NCI-H2196 treated with DMSO at 0.1 percent for 48 hours (cell line): ENCODE data around the gene HECTD3.
A peak's percentile ranks its signal among the peaks of the same experiment; 100 is the strongest.

Experiments used
- DNase-seq: peaks from one replicate; lab custom pipeline; 2025; ENCODE audit not compliant: unreplicated experiment; lab: John Stamatoyannopoulos, UW

The HECTD3 gene

DNA sequence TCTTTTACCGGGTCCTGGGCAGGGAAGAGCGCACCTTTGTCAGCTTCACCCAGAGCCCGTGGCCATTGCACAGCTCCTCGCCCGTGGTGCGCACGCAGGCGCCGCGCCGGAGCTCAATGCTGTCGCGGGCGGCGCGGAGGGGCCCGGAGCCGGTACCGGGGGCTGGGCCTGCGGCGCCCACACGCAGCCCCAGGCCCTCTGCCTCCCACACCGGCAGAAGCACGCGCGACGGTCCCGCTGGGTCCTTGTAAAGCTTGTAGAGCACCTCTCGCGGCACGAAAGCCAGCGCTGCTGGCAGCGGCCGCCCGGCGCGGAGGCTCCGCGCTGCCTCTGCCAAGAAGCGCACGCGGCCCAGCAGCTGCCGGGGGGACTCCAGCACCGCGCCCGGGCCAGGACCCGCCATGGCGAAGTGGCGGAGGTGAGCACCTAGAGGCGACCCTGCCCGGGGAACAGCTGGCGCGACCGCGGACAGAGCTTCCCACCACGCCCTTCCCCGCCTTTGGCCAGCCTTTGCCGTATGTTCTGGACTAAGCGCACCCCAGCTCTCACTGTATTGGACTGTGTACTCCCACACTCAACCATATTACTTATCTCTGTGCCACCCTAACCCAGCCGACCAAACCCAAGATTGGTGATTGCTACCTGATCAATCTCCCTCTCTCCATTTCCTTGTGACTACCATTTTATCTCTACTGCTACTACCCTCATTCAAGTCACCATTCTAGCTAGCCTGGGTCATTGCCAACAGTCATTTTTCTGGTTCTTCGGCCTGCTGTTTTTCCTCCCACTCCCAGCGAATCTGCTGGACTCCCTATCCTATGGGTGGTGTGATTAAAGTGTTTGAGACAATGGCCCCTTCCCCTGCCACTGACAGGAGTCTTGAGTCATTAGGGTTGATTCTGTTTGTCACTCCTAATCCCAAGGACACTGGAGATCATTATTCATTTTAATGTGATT lies at the start of gene HECTD3:
Gene HECTD3 (minus strand): TSS at position 470 of the 957 bp plus-strand sequence. CDS start 67 bp downstream, at position 403.
- peak; percentile 76 for DNase-seq

DNA sequence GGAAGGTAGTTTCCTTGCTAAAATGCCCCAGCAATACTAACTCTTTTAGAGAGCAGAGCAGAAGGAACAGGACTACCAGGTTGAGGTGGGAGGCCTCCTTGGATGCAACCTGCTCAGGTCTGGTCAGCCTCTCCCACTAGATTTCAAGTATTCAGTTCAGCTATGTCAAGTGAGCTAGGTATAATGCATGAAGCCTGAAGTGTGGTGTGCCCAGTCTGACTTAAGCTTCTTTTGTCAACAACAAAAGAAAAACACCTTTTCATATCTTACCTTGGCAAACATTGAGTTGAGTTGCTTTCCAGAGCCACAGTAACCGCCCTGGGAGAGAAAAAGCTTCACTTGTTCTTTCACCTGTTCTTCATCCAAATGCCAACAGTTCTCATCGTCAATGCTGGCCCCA lies 48.7 kb upstream of the HECTD3 start:
- DNase-seq = no peak

DNA sequence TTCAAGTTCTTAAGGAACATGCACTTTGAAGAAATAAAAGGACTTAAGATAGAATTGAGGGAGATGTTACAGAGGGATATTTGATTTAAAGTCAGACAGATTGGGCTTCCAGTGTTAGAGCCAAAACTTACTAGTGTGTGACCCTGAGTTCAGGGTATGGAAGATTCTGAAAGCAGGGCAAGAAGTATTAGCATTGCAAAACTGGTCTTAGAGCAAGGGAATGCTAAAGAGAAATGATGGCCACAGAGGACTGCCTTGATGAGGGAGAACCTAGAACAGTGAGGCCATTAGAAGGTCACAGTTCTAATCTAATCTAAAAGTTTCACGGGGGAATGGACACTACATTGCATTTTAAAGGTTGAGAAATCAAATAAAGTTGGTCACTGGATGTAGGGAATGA lies 46.4 kb upstream of the HECTD3 start:
- no peak for DNase-seq

GRCh38 chr1:45051005-45051772 lies 40.1 kb upstream of the HECTD3 start:
- DNase-seq = no peak

DNA sequence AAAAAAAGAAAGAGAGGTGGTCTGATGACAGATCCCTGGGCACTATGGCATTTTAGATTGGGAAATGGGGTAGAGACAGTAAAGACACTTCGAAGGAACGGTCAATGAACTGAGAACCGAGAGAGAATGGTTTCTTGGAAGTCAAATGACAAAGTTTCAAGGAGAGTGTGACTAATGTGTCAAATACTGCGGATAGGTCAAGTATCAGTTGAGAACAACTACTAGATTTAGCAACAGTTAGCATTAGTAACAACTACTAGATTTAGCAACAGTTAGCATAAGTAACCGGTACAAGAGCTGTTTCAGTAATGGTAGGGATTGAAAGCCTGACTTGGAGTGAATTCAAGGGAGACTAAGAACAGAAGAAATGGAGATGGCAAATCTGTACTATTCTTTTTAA lies 35.9 kb upstream of the HECTD3 start:
- no peak for DNase-seq

- no peak for DNase-seq
Observed at GRCh38 chr1:45044916-45045315, 33.8 kb upstream of the HECTD3 start.

- DNase-seq = no peak
Observed at GRCh38 chr1:45043094-45043493, 32.0 kb upstream of the HECTD3 start.

GRCh38 chr1:45040297-45040696 lies 29.2 kb upstream of the HECTD3 start:
- DNase-seq = no peak

- no peak for DNase-seq
Observed at GRCh38 chr1:45038661-45039364, 27.7 kb upstream of the HECTD3 start.

DNA sequence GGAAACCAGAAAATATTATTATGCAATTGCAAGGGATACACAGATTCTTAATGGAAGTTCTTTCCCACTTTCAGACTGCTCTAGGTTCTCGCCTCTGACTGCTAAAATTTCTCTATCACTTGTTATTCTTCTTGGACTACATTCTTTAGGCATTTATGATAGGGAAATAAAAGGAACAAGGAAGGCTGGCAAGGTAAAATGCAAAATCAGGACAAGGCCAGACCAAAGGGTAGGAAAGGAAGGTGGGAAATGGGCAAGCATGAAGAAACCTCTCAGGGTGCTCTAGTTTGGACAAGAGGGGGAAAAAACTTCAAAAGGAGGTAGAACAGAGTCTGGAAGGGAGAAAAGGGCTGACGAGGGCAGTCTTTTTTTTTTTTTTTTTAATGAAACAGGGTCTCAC lies 27.1 kb upstream of the HECTD3 start:
- DNase-seq = no peak

GRCh38 chr1:45037456-45037855 lies 26.3 kb upstream of the HECTD3 start:
- DNase-seq = no peak

DNA sequence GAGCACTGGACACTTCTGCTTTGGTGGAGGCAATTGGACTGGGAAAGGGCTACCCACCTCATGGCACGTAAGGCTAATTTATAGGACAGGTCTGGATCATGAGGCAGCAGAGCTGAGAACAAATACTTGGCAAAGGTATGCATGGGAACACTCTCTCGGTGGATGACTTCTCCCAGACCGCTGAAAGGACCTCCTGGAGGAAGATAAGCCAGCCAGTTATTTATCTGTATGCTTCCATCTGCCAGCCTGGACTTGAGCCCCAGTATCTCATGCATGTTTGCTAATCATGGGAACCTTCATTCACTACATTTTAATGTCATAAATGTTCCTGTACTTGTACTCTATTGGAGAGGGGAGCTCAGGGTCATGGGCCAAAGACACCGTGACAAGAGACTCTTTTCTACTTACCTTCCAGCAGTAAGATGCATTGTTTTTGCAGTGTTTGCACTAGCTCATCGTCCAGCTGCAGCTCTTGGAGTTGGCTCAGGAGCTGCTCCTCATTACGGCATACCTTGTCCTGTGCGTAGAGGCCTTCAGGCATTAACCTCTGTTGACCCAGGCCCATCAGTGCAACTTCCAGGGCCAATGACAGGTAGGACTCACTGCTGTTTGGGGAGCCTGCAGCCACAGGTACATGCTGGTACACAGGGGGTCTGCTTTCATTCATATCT lies 24.6 kb upstream of the HECTD3 start:
- no peak for DNase-seq

DNA sequence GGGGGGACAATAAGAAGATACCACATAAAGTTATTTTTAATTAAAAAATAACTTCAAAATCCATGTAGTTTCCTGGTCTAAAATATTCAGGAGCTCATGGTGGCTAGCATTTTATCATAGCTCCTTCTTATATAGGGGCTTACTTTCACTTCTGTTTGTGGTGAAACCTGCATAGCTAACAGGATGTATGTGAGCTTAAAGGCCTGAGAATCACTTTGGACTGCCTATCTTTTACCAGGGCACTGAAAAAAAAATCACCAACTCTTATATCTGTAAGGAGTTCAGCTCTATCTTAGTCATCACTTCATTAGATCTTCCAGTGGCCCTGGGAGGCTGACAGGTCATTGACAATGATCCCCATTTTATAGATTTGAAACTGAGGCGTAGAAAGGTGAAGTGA lies 22.2 kb upstream of the HECTD3 start:
- no peak for DNase-seq

GRCh38 chr1:45032837-45033236 lies 21.7 kb upstream of the HECTD3 start:
- no peak for DNase-seq

- no peak for DNase-seq
Observed at GRCh38 chr1:45026446-45026845, 15.3 kb upstream of the HECTD3 start.

DNA sequence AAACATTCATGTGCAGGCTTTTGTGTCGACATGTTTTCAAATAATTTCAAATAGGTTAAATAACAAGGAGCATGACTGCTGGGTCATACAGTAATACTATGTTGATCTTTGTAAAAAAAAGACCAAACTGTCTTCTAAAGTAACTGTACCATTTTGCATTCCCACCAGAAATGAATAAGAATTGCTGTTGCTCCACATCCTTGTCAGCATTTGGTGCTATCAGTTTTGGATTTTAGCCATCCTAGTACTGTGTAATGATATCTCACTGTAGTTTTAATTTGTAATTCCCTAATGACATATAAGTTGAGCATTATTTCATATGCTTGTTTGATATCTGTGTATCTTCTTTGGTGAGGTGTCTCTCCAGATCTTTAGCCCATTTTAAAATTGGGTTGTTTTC lies 12.5 kb upstream of the HECTD3 start:
- DNase-seq = no peak

- DNase-seq = peak; percentile 85
Observed at GRCh38 chr1:45018599-45019230, 7.6 kb upstream of the HECTD3 start.

DNA sequence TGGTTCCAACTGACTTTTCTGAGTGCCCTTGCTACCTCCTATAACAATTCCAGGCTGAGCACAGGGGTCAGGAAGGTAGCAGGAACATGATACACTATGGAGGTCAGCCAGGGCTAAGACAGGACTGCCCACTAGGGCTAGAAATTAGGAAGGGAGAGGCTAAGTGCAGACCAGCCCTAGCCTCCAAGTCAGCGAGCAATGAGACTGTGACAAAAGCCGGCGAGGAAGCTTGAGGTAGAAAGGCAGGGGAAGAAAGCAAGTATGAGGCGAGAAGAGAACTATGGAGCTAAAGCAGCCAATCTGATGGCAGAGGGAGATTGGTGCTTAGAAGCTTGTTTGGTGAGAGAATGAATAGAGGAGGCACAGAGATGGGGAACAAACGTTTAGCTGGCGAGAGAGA lies 5.6 kb upstream of the HECTD3 start:
- no peak for DNase-seq

- no peak for DNase-seq
Observed at GRCh38 chr1:45016090-45016697, 5.1 kb upstream of the HECTD3 start.

- DNase-seq = no peak
Observed at GRCh38 chr1:45015683-45016082, 4.6 kb upstream of the HECTD3 start.
